CD14-positive monocyte (primary cell): ENCODE results near the gene FNBP1L. TPM values are rescaled to one million over a fixed set of nuclear protein-coding genes. Genes with fewer than 3 reads are reported as not detected.

Experiments used
- DNase-seq, 3 donors: peaks; one replicate each; pipeline ENCODE4 v3.0.0-alpha.2; 2011 to 2022
- H2AFZ ChIP-seq: 2 replicates; pipeline ENCODE4 v1.6.0; 2012; ENCODE audit warnings: mild to moderate bottlenecking, low read depth, low read length, inconsistent platforms; ENCODE audit not compliant: insufficient read depth, poor library complexity, severe bottlenecking
- H3K27ac ChIP-seq, 2 donors: 1 replicate in 1 of 2; 2 replicates in 1 of 2; pipeline ENCODE4 v1.5.1; 2012 to 2013; ENCODE audit warnings: low read length in 2 of 2, control low read depth in 1 of 2, inconsistent platforms in 1 of 2, low read depth in 1 of 2, mild to moderate bottlenecking in 1 of 2
- H3K27me3 ChIP-seq, 2 donors: one replicate each; pipeline versions ENCODE4 v1.6.0 to v1.6.1; 2011 to 2013; ENCODE audit warnings: low read length in 2 of 2; ENCODE audit not compliant: control insufficient read depth in 2 of 2, insufficient read depth in 2 of 2
- H3K36me3 ChIP-seq, 2 donors: replicated peaks in 1 of 2; 1 replicate in 1 of 2; 2 replicates in 1 of 2; pipeline versions ENCODE4 v1.5.1 to v1.6.1; 2012 to 2013; ENCODE audit warnings: low read length in 2 of 2, control low read depth in 1 of 2, inconsistent platforms in 1 of 2, mild to moderate bottlenecking in 1 of 2; ENCODE audit not compliant: insufficient read depth in 2 of 2, control insufficient read depth in 1 of 2
- H3K4me1 ChIP-seq, 2 donors: 1 replicate in 1 of 2; 2 replicates in 1 of 2; pipeline versions ENCODE4 v1.5.1 to v1.6.1; 2012 to 2013; ENCODE audit warnings: low read length in 2 of 2, control low read depth in 1 of 2, inconsistent platforms in 1 of 2, mild to moderate bottlenecking in 1 of 2, moderate library complexity in 1 of 2; ENCODE audit not compliant: insufficient read depth in 2 of 2, control insufficient read depth in 1 of 2
- H3K4me2 ChIP-seq: replicated peaks from 2 replicates; pipeline ENCODE3; 2012; ENCODE audit warnings: low read length, moderate library complexity, mild to moderate bottlenecking; ENCODE audit not compliant: poor library complexity, severe bottlenecking; ENCODE audit errors: extremely low read depth
- H3K4me3 ChIP-seq, 3 experiments: fragments of 200-600 bp in 1 of 3; sonication (generic) in 1 of 3; replicated peaks in 1 of 3; 1 replicate in 2 of 3; 2 replicates in 1 of 3; pipeline ENCODE4 v1.5.1; 2011 to 2013; ENCODE audit warnings: low read length in 3 of 3, mild to moderate bottlenecking in 3 of 3, control low read depth in 2 of 3, low read depth in 2 of 3, inconsistent platforms in 1 of 3, moderate library complexity in 1 of 3
- H3K79me2 ChIP-seq: 2 replicates; pipeline ENCODE4 v1.6.0; 2012; ENCODE audit warnings: mild to moderate bottlenecking, control low read depth, inconsistent platforms, low read length, moderate library complexity; ENCODE audit not compliant: insufficient read depth
- H3K9ac ChIP-seq: 2 replicates; pipeline ENCODE4 v1.6.0; 2017; ENCODE audit warnings: low read length, mild to moderate bottlenecking; ENCODE audit not compliant: insufficient read depth, poor library complexity, severe bottlenecking
- H3K9me3 ChIP-seq, 2 donors: replicated peaks in 1 of 2; 1 replicate in 1 of 2; 2 replicates in 1 of 2; pipeline versions ENCODE4 v1.5.1 to v1.6.1; 2012 to 2013; ENCODE audit warnings: low read length in 2 of 2, control low read depth in 1 of 2; ENCODE audit not compliant: control insufficient read depth in 1 of 2, insufficient read depth in 1 of 2
- H4K20me1 ChIP-seq: 2 replicates; pipeline ENCODE4 v1.6.0; 2012; ENCODE audit warnings: mild to moderate bottlenecking, low read length, control low read depth, moderate library complexity; ENCODE audit not compliant: insufficient read depth
- H3K27ac Mint-ChIP-seq, 7 donors: one replicate each; pipeline ENCODE4 v1.8.0; 2020; ENCODE audit warnings: mild to moderate bottlenecking in 7 of 7, mixed read lengths in 7 of 7, moderate library complexity in 6 of 7, inconsistent platforms in 2 of 7
- H3K27me3 Mint-ChIP-seq, 3 donors: one replicate each; pipeline ENCODE4 v1.8.0; 2021 to 2022; ENCODE audit warnings: low read depth in 3 of 3, mild to moderate bottlenecking in 3 of 3, mixed read lengths in 3 of 3, moderate library complexity in 3 of 3, inconsistent platforms in 1 of 3
- H3K36me3 Mint-ChIP-seq, 2 donors: one replicate each; pipeline ENCODE4 v1.8.0; 2020; ENCODE audit warnings: mixed read lengths in 2 of 2, inconsistent platforms in 1 of 2, mild to moderate bottlenecking in 1 of 2
- H3K4me1 Mint-ChIP-seq: one replicate; pipeline ENCODE4 v1.8.0; 2020; ENCODE audit warnings: mild to moderate bottlenecking, mixed read lengths
- H3K4me3 Mint-ChIP-seq, 2 donors: one replicate each; pipeline ENCODE4 v1.8.0; 2020; ENCODE audit warnings: mild to moderate bottlenecking in 2 of 2, mixed read lengths in 2 of 2, moderate library complexity in 1 of 2
- H3K9me3 Mint-ChIP-seq, 7 donors: one replicate each; pipeline ENCODE4 v1.8.0; 2020 to 2022; ENCODE audit warnings: mixed read lengths in 7 of 7, mild to moderate bottlenecking in 6 of 7, moderate library complexity in 6 of 7, inconsistent platforms in 2 of 7
- WGBS: methylation state at CpG from one replicate; pipeline ENCODE4 v1.1.5; 2013; ENCODE audit warnings: missing lambda C conversion rate; ENCODE audit not compliant: insufficient coverage; 5-methylcytosine and 5-hydroxymethylcytosine counted together
- intact Hi-C, 2 donors: fragments of 100-400 bp; cut with micrococcal nuclease; formaldehyde crosslinking; loops; one replicate each; pipeline versions ENCODE4 v1.15.0 to v1.15.1; 2023
- polyA plus RNA-seq, 3 donors: library from polyadenylated mRNA; depleted of rRNA in 1 of 3; unstranded in 2 of 3; stranded (reverse) in 1 of 3; fragments of 300-500 nt in 2 of 3; fragments of >200 nt in 1 of 3; fragmentation: Illumina TruSeq in 2 of 3; gene quantifications; 1 replicate in 2 of 3; 2 replicates in 1 of 3; pipeline ENCODE4 v1.2.3, GENCODE V29; 2012 to 2021
- TF ChIP-seq, protein P1 (sequence below): fragments of 200-600 bp; IDR thresholded peaks from one replicate; pipeline ENCODE4 v1.8.0; 2022; ENCODE audit warnings: antibody characterized with exemption, mild to moderate bottlenecking

FNBP1L gene
- polyA plus RNA-seq, 3 donors = 0.15 to 0.32 (median 0.28) TPM

DNA sequence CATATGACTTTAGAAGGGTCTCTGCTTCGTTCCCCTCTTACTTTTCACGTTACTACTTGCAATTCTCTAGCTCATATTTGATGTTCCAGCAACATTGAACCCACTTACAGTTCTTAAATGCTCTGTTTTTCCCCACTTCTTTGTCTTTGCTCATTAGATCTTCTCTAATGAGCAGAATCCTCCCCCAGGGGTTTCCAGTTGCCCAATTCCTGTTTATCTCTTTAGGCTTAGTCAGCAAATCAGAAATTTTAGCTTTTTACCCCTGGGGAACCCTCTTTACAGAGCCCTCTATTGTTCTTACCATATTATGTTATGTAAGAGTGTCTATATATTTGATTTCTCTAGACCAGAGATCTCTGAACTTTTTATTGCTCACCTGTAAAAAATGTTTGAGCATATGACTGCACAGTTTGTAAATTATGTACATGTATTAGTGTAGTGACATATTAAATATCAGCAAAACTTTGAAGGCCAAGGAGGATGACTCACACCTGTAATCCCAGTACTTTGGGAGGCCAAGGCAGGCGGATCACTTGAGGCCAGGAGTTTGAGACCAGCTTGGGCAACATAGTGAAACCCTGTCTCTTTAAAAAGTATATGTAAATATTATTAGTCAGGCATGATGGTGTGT is 71.4 kb downstream of the FNBP1L start:
- H3K4me3 ChIP-seq = no peak overlapping the region
- Mint-ChIP-seq H3K27me3 (peaks cover 0 to 2% (median 1%) of the 10 kb centered on the region in 3 donors), H3K36me3 (peaks cover 0 to 3% of the 10 kb centered on the region in 2 donors), H3K9me3 (peaks cover 0 to 7% (median 1%) of the 10 kb centered on the region in 7 donors), H3K4me1 (peaks cover 11% of the 10 kb centered on the region), H3K4me3 (no peak overlapping the region), H3K27ac (no peak overlapping the region)
- H3K4me1 ChIP-seq = no peaks in the 10 kb centered on the region
- no peak overlapping the region for H2AFZ ChIP-seq
- H3K9me3 ChIP-seq = no peaks in the 10 kb centered on the region
- no peaks in the 10 kb centered on the region for H3K79me2 ChIP-seq
- WGBS = 94% methylated on average over 2 of the region's 3 CpGs
- intact Hi-C loops = no loop called here
- H3K27ac ChIP-seq = no peak overlapping the region
- H3K27me3 ChIP-seq = no peaks in the 10 kb centered on the region
- H3K4me2 ChIP-seq = no peak overlapping the region
- DNase-seq = no peak
- no peaks in the 10 kb centered on the region for H3K36me3 ChIP-seq
- H3K9ac ChIP-seq = no peak overlapping the region
- H4K20me1 ChIP-seq = no peaks in the 10 kb centered on the region
- TF ChIP-seq, protein P1, sequence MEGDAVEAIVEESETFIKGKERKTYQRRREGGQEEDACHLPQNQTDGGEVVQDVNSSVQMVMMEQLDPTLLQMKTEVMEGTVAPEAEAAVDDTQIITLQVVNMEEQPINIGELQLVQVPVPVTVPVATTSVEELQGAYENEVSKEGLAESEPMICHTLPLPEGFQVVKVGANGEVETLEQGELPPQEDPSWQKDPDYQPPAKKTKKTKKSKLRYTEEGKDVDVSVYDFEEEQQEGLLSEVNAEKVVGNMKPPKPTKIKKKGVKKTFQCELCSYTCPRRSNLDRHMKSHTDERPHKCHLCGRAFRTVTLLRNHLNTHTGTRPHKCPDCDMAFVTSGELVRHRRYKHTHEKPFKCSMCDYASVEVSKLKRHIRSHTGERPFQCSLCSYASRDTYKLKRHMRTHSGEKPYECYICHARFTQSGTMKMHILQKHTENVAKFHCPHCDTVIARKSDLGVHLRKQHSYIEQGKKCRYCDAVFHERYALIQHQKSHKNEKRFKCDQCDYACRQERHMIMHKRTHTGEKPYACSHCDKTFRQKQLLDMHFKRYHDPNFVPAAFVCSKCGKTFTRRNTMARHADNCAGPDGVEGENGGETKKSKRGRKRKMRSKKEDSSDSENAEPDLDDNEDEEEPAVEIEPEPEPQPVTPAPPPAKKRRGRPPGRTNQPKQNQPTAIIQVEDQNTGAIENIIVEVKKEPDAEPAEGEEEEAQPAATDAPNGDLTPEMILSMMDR = no peak

DNA sequence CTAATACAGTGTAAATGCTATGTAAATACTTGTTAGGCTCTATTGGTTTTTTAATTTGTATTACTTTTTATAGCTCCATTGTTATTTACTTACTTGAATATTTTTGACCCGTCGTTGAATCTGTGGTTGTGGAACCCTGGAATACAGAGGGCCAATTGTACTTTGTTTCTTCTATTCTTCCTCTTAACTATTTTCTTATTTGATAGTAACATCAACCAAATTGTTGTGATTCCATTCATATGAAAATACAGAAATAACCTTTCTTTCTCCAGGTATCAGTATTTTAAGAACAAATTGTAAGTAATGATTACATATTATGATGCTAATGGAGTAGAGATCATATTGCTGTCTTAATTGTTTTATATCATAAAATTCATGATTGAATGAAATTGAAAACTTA is 73.7 kb downstream of the FNBP1L start:
- Histone ChIP-seq H3K4me3 (no peak overlapping the region), H3K27ac (no peak overlapping the region), H3K36me3 (no peaks in the 10 kb centered on the region), H3K27me3 (no peaks in the 10 kb centered on the region), H2AFZ (no peak overlapping the region), H3K4me2 (no peak overlapping the region), H3K9ac (no peak overlapping the region), H4K20me1 (no peaks in the 10 kb centered on the region), H3K4me1 (no peaks in the 10 kb centered on the region), H3K79me2 (no peaks in the 10 kb centered on the region), H3K9me3 (no peaks in the 10 kb centered on the region)
- WGBS = no CpG with 5 or more reads among the region's 2 CpGs
- Mint-ChIP-seq H3K4me1 (peaks cover 11% of the 10 kb centered on the region), H3K9me3 (peaks cover 0 to 6% (median 0%) of the 10 kb centered on the region in 7 donors), H3K4me3 (no peak overlapping the region), H3K36me3 (peaks cover 0 to 5% of the 10 kb centered on the region in 2 donors), H3K27ac (no peak overlapping the region), H3K27me3 (peaks cover 0 to 2% (median 1%) of the 10 kb centered on the region in 3 donors)
- TF ChIP-seq, protein P1 = no peak
- intact Hi-C loops = no loop called here
- DNase-seq = no peak
